Endodermal cell (in vitro differentiated cells): ENCODE data around the gene KLRF1. TPM values are rescaled to one million over a fixed set of nuclear protein-coding genes. Genes with fewer than 3 reads are reported as not detected.

Experiments used
- DNase-seq: peaks from one replicate; pipeline ENCODE4 v3.0.0-alpha.2; 2017
- H3K27ac ChIP-seq: 2 replicates; pipeline ENCODE4 v1.5.1; 2013; ENCODE audit warnings: mild to moderate bottlenecking, low read depth, low read length, moderate library complexity
- H3K27me3 ChIP-seq: 2 replicates; pipeline ENCODE4 v1.6.1; 2013; ENCODE audit warnings: mild to moderate bottlenecking, low read length, moderate library complexity; ENCODE audit not compliant: insufficient read depth, control insufficient read depth, poor library complexity, severe bottlenecking
- H3K36me3 ChIP-seq: 2 replicates; pipeline ENCODE4 v1.7.0; 2013; ENCODE audit warnings: mild to moderate bottlenecking, low read length, moderate library complexity; ENCODE audit not compliant: control insufficient read depth, insufficient read depth
- H3K4me1 ChIP-seq: one replicate; pipeline ENCODE4 v1.7.0; 2013; ENCODE audit warnings: low read length; ENCODE audit not compliant: control insufficient read depth, insufficient read depth
- H3K4me3 ChIP-seq: 2 replicates; pipeline ENCODE4 v1.5.1; 2013; ENCODE audit warnings: mild to moderate bottlenecking, low read length, moderate library complexity
- H3K9ac ChIP-seq: 2 replicates; pipeline ENCODE4 v1.6.1; 2013; ENCODE audit warnings: mild to moderate bottlenecking, low read length, moderate library complexity; ENCODE audit not compliant: poor library complexity, severe bottlenecking; ENCODE audit errors: extremely low read depth
- H3K9me3 ChIP-seq: 2 replicates; pipeline ENCODE4 v1.6.1; 2013; ENCODE audit warnings: mild to moderate bottlenecking, low read length, moderate library complexity; ENCODE audit not compliant: control insufficient read depth
- H3K27ac Mint-ChIP-seq: 2 replicates; pipeline ENCODE4 v1.8.0; 2020; ENCODE audit warnings: mixed read lengths
- H3K27me3 Mint-ChIP-seq: 2 replicates; pipeline ENCODE4 v1.8.0; 2021; ENCODE audit warnings: mild to moderate bottlenecking, mixed read lengths; ENCODE audit not compliant: insufficient read depth
- H3K36me3 Mint-ChIP-seq: 2 replicates; pipeline ENCODE4 v1.8.0; 2020; ENCODE audit warnings: low read depth, mixed read lengths
- H3K4me1 Mint-ChIP-seq: 2 replicates; pipeline ENCODE4 v1.8.0; 2020; ENCODE audit warnings: mixed read lengths
- H3K4me3 Mint-ChIP-seq: 2 replicates; pipeline ENCODE4 v1.8.0; 2020; ENCODE audit warnings: mild to moderate bottlenecking, moderate library complexity, mixed read lengths
- H3K9me3 Mint-ChIP-seq: 2 replicates; pipeline ENCODE4 v1.8.0; 2020; ENCODE audit warnings: mild to moderate bottlenecking, mixed read lengths
- CTCF ChIP-seq: fragments of 200-600 bp; sonication (generic); conservative IDR thresholded peaks from 2 replicates; pipeline ENCODE4 v1.5.0; 2021; ENCODE audit warnings: antibody characterized with exemption, mild to moderate bottlenecking
- WGBS, 2 experiments: methylation state at CpG; one replicate each; pipeline versions ENCODE4 v1.1.5 to v1.1.7; 2013; ENCODE audit warnings: missing lambda C conversion rate in 2 of 2, mixed read lengths in 1 of 2; ENCODE audit not compliant: insufficient coverage in 1 of 2, insufficient read length in 1 of 2; 5-methylcytosine and 5-hydroxymethylcytosine counted together
- total RNA-seq, 2 donors: library from RNA; stranded (reverse); fragmentation: NEBNext Ultra II Directional in 1 of 2; extraction: Animal tissue kit (Norgen Biotek cat#: 25700) in 1 of 2; gene quantifications; 2 replicates in 1 of 2; 3 replicates in 1 of 2; pipeline ENCODE4 v1.2.1, GENCODE V29; 2021

Gene KLRF1
- total RNA-seq, 2 donors from 2014 or later: not detected

DNA sequence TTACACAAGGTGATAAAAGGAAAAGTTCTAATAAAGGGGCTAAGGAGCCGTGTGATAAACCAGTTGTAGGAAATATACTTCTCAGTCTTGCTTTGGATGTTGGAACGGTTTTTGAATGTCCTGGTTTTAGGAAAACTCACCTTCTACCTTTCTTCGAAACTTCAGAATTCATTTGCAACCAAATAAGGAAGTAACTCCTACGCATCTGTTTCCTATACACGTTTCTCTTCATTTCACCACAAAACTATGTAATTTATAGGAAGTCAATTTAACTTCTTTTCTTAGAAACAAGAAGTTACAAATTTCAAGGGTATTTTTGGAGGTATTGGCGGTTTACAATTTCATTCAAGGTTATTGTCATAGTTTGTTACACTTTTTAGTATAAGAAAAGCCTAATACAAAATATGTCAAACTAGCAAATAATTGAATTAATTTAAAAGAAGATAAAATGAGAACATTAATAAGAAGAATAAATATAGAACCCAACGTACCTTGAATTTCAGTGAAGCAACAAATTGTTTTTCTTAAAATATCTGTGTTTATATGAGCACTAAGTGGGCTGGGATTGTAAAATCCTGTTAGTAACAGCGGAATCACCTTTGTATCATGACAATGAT is 33.4 kb upstream of the KLRF1 start:
- no peak for TF ChIP-seq CTCF

DNA sequence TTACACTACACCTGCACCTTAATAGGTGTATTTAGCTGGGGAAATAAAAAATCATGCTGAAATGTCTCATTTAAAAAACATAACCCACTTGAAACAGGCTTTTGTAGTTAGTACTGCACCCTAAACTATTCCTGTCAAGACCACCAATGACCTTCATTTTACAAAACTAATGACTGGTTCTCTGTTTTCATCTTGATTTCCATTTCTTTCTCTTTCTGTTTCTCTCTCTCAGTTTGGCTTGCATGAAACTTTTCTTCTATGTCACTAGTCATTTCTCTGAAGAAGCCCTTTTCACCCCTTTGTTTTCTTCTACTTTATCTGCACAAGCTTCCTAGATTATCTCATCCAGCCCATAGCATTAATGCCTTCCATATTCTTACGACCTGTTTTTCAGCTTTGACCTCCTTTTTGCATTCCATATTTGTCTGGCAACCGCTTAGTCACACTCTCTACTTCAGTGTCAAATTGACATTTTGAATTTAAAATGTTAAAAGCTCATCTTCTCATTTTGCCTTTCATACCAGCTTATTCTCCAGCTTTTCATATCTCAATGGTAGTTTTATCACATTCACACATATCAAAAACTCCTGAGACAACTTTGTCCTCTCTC is 32.7 kb upstream of the KLRF1 start:
- Mint-ChIP-seq H3K27ac (no peak overlapping the region), H3K9me3 (peaks cover 3% of the 10 kb centered on the region)
- WGBS, 2 experiments: 88 to 93% methylated on average over 2 of the region's 2 CpGs

More for the DNA sequence above, 33.4 kb upstream of the KLRF1 start:
- Histone ChIP-seq H3K27ac (no peak overlapping the region), H3K27me3 (no peaks in the 10 kb centered on the region), H3K36me3 (no peaks in the 10 kb centered on the region), H3K9me3 (no peaks in the 10 kb centered on the region), H3K9ac (no peak overlapping the region), H3K4me1 (no peaks in the 10 kb centered on the region), H3K4me3 (no peak overlapping the region)
- H3K4me3 Mint-ChIP-seq: no peak overlapping the region
- H3K4me1 Mint-ChIP-seq: peaks cover 5% of the 10 kb centered on the region
- H3K27me3 Mint-ChIP-seq: no peaks in the 10 kb centered on the region
- no peak for DNase-seq
- H3K36me3 Mint-ChIP-seq: no peaks in the 10 kb centered on the region
- 93 to 94% methylated on average over 2 to 7 of the region's 8 CpGs for WGBS, 2 experiments
- H3K27ac Mint-ChIP-seq: no peak overlapping the region
- peaks cover 6% of the 10 kb centered on the region for H3K9me3 Mint-ChIP-seq

DNA sequence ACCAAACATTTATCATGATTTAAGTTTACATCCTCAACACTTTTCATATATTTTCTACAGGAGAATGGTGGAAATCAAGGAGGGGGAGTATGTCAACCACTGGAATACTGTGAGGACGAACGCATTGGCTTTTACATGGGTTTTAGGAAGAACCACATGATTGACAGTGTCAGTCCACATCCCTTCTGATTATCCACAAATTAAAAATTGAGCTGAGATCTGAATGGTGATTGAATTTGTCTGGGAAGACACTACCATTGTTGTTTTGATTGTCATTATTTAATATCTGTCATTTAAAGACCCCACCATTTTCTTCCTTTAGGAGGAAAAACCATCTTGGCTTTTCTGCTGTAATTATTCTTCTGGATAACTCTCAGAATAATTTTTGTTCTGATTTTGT is 31.3 kb upstream of the KLRF1 start:
- DNase-seq: no peak
- H3K27ac Mint-ChIP-seq: no peak overlapping the region

More for the DNA sequence above, 32.7 kb upstream of the KLRF1 start:
- Histone ChIP-seq H3K36me3 (no peaks in the 10 kb centered on the region), H3K4me3 (no peak overlapping the region), H3K27ac (no peak overlapping the region), H3K9me3 (no peaks in the 10 kb centered on the region), H3K27me3 (no peaks in the 10 kb centered on the region), H3K4me1 (no peaks in the 10 kb centered on the region), H3K9ac (no peak overlapping the region)
- H3K36me3 Mint-ChIP-seq: no peaks in the 10 kb centered on the region
- no peak overlapping the region for H3K4me3 Mint-ChIP-seq
- H3K4me1 Mint-ChIP-seq: peaks cover 5% of the 10 kb centered on the region
- no peaks in the 10 kb centered on the region for H3K27me3 Mint-ChIP-seq
- TF ChIP-seq CTCF: no peak
- no peak for DNase-seq

More for the DNA sequence above, 31.3 kb upstream of the KLRF1 start:
- no peak overlapping the region for H3K27ac ChIP-seq
- no peaks in the 10 kb centered on the region for H3K9me3 ChIP-seq
- TF ChIP-seq CTCF: no peak
- H3K36me3 Mint-ChIP-seq: no peaks in the 10 kb centered on the region
- H3K36me3 ChIP-seq: no peaks in the 10 kb centered on the region
- peaks cover 5% of the 10 kb centered on the region for H3K4me1 Mint-ChIP-seq
- H3K27me3 Mint-ChIP-seq: no peaks in the 10 kb centered on the region
- WGBS, 2 experiments: 71 to 100% methylated on average over 2 of the region's 2 CpGs
- no peak overlapping the region for H3K9ac ChIP-seq
- no peak overlapping the region for H3K4me3 ChIP-seq
- H3K9me3 Mint-ChIP-seq: no peaks in the 10 kb centered on the region
- H3K4me3 Mint-ChIP-seq: no peak overlapping the region
- no peaks in the 10 kb centered on the region for H3K27me3 ChIP-seq
- no peaks in the 10 kb centered on the region for H3K4me1 ChIP-seq
